Stimulated activated CD4-positive, alpha-beta T cell treated with anti-CD3 and anti-CD28 coated beads, Interleukin-1b, Interleukin-23, amount 100 ng/mL, for 24 hours (primary cell): ENCODE measurements around the gene OR2A12.
"Not testable (repeated sequence)": the region's sequence is repeated elsewhere in the genome, so short reads cannot be mapped to it uniquely, and the experiment has no call there.

Experiments used
- DNase-seq, 4 experiments: peaks; one replicate each; pipeline ENCODE4 v3.0.0-alpha.2; 2020; ENCODE audit warnings: low read depth in 4 of 4, low spot score in 1 of 4

OR2A12 gene, protein sequence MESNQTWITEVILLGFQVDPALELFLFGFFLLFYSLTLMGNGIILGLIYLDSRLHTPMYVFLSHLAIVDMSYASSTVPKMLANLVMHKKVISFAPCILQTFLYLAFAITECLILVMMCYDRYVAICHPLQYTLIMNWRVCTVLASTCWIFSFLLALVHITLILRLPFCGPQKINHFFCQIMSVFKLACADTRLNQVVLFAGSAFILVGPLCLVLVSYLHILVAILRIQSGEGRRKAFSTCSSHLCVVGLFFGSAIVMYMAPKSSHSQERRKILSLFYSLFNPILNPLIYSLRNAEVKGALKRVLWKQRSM

DNA sequence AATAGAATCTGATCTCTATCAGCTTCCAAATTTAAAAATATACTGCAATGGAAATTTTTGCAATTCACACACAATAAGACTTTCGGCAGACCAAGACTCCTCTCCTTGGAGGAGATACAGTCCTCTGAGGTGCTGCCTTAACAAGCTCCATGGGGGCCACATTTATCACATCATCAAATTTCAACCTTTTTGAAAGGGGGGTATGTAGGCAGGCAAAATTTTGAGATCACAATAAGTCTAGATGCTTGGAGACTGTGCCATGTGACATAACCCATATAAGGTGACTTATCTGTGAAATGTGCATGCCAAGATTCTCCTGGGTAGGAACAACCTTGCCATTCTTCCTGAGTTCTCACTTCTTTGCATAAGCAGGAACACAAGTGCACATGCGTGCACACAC is at the start of gene OR2A12:
OR2A12 (plus strand) TSS at position 301 of the 400 bp plus-strand sequence. CDS start 8,830 bp downstream, outside the sequence.
- no peak for DNase-seq

DNA sequence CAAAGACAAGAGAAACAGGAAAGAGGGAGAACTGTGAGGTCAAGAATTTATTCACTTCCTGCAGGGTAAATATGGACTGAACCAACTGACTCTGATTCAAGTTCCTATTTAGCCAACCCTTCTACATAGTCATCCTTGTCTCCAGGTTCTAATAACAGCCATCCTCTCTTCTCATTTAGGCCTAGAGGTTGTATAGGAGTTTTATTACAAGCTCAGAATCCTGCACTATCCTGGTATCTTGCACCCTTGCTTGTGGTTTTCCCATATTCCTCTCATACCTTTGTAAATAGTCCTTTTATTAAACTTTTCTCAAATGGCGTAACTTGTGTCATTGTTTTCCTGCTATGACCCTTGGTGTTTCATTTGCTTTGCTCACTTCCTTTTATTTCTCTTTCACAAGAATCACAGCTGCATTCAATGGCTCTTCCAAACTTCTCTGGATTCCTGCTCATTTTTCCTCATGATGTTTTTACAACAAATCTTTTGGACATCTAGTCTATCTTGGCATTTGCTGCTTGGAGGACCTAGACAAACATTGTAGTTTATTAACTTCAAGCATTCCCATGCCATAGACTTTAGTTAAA is 49.7 kb upstream of the OR2A12 start:
- no peak for DNase-seq

DNA sequence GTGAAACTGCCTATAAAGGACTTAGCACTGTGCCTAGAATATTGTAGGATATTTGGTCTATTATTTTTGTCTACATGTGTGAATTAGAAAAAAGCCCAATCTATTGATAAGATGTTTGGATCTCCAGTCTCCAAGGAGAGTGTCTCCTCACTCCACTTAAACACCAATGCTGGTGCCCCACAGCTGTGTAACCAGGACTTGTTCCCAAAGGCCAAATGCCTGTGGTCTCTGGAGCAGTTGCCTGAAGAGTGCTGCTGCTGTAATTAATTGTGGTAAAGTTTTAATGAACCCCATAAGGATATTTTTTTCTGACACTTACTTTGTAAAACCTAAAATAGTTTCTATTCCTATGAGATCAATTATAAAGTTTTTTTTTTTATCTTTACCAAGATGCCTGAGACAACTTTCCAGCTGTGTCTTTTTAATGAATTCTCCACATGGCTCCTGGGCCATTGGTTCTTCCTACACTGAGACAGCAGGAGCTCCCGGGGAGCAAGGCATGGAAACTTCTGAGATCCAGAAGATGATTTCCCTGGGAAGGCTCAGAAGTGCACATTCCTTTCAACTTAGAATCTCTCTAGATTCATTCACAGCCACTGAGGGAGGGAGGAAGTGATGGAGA is 48.6 kb upstream of the OR2A12 start:
- DNase-seq, result no peak

DNA sequence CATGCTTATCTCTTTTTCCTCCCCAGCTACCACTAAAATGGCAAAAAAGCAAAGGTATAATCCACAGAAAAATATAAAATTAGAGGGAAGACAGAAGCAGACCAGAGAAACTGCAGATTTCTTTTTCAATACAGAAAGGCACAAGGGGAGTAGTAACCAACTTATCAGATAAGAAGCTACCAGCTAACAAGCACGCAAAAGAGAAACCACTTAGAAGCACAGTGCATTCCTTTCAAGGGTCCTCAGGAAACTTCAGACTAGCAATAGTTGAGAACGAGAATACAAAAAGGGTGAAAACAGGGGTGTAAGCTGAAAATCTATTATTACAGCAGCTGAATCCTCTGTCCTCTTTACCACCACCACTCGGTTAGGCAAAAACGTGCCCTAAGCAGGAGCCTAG is 47.2 kb upstream of the OR2A12 start:
- DNase-seq, result no peak

DNA sequence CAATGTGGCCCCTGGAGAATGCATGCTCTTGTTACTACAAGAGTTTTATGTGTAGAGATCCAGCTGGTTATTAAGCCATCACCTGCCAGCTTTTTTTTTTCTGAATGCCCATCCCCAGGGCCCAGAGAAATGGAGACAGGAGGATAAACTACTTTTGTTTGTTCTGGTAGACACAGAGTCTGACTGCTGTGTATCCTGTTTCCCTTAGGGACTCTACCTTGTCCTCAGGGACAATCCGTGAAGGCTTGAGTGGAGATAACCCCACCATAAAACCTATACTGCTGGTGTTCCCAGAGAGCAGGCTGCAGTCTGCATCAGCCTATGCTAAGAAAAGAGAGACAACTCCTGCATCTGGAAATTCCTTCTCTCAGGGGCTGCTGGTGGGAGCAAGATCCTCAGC is 37.4 kb upstream of the OR2A12 start, which contains the start of gene OR2A5:
OR2A5 (plus strand) TSS at position 301 of the 400 bp plus-strand sequence. CDS start 1,454 bp downstream, outside the sequence.
- DNase-seq, result no peak

DNA sequence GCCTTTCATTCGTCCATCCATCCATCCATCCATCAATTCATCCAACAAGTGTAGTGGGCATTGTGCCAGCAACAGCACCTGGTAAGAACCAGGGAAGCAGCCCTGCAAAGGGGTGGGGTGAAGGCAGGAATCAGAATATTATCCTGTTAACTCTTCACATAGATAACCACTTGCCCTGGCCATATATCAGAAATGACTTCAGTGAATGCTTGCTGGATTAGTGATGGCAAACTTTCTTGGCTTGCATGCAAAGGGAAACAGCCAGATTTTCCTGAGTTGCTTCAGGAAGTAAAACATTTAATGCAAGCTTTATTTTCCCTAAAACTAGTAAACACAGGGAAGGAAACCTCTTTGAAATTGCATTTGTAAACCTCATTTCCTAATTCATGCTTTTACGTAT is 36.6 kb upstream of the OR2A12 start:
- DNase-seq, result no peak

DNA sequence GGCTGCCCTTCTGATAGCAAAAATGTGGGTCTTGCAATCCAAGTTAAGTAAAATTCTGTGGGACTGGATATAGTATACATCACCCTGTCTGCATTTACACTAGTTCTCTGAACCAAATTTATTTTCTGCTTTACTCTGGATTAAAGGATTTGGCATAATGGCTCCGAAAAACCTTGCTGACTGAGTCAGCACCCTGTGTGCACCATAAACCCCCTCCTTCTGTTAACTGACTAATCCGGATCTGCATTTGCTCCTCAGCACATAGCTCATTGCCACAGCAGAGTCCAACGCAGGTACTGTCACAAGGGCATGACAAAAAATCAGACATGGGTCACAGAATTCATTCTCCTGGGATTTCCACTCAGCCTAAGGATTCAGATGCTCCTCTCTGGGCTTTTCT is 36.0 kb upstream of the OR2A12 start:
- DNase-seq, result no peak

DNA sequence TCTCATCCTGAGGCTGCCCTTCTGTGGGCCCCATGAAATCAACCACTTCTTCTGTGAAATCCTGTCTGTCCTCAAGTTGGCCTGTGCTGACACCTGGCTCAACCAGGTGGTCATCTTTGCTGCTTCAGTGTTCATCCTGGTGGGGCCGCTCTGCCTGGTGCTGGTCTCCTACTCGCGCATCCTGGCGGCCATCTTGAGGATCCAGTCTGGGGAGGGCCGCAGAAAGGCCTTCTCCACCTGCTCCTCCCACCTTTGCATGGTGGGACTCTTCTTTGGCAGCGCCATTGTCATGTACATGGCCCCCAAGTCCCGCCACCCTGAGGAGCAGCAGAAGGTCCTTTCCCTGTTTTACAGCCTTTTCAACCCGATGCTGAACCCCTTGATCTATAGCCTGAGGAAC is 35.2 kb upstream of the OR2A12 start:
- DNase-seq, result not testable (repeated sequence)

DNA sequence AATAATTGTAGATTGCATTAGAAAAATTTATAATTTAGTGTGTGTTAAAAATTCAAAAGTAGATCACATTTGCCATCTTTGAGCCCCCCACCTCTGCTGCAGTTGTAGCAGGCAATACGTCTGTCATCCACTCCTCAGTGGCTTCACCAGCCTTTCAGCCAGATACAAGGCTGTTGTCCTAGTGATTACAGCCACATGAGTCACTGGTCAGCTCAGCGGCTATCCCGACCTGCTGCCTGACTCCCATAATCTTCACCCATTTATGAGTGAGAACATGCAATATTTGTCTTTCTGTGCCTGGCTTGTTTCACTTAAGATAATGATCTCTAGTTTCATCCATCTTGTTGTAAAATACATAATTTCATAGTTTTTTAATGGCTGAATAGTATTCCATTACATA is 28.1 kb upstream of the OR2A12 start:
- no peak for DNase-seq

DNA sequence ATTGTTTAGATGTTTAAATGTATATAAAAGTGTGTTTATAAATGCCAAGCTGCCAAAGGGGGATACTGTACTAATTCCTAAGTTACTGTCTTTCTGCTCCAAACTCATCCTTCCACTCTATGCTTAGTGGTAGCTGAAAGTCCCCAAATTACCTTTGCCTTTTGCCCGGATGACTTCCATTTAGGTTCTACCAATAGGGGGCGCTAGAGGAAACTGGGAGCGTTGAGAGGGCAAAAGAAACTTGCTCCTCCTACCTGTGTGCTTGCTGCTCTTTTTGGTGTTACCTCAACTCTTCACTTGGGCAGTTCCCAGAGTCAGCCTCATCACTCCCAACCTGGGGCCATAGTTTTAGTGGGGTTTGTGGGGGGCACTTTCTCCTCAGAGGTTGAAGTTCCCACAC is 22.4 kb upstream of the OR2A12 start:
- DNase-seq, result no peak

DNA sequence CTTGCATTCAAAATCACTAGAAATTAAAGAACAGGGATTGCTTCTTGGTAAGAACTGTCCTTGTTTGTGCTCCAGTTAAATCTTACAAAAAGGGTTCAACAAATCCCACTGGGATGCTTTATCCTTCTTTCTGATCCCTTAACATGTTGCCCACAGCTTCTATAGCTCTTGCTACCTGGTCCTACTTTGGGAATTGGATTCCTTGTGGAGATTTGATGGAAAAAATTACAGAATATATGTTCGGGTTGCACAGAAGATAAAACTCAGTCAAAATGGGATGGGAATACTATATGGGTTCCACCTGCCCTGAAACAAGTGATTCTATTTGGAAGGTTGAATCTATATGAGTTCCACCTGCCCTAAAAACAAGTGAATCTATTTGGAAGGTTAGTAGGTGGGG is 16.6 kb upstream of the OR2A12 start, which contains the start of gene OR2A25:
OR2A25 (plus strand) TSS at position 301 of the 400 bp plus-strand sequence. CDS start 4,409 bp downstream, outside the sequence.
- no peak for DNase-seq

DNA sequence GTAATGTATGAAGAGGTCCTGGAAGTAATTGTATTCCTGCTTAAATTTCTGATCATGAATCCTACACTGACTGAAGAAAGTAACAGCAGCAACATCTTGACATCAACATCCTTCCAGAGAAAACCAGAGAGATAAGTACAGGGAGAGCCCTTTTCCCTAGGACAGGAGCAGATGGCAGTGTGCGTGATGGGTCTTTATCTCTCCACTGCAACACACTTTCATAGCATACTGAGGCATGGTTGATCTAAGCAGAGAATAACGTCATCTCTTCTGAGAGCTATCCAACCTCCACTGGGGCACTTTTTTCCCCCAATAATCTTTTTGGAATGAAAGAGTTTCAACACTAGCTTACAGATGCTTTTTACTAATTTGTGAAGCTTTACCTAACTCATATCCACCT is 16.1 kb upstream of the OR2A12 start:
- DNase-seq, result no peak

DNA sequence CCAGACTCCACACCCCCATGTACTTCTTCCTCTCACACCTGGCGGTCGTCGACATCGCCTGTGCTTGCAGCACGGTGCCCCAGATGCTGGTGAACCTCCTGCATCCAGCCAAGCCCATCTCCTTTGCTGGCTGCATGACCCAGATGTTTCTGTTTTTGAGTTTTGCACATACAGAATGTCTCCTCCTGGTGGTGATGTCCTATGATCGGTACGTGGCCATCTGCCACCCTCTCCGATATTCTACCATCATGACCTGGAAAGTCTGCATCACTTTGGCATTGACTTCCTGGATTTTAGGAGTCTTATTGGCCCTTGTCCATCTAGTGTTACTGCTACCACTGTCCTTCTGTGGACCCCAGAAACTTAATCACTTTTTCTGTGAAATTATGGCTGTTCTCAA is 11.7 kb upstream of the OR2A12 start:
- DNase-seq, result no peak

DNA sequence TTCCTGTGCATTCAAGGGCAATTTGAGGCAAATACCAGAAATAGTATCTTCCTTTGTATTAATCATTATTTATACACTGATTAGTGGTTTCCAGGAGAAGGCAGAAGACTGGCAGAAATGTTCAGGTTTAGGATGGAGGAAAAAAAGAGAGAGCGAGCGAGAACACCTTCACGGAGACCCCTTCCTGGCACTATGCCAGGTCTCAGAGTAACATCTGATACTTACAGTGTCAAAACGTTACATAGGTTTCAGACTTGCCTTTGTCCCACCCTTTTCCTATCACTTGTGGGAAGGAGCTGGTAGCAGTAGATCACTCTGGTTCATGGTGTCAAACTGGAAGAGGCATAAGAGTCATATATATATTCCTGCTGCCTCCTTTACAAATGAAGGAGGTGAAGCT is 652 bp downstream of the OR2A12 start:
- no peak for DNase-seq

DNA sequence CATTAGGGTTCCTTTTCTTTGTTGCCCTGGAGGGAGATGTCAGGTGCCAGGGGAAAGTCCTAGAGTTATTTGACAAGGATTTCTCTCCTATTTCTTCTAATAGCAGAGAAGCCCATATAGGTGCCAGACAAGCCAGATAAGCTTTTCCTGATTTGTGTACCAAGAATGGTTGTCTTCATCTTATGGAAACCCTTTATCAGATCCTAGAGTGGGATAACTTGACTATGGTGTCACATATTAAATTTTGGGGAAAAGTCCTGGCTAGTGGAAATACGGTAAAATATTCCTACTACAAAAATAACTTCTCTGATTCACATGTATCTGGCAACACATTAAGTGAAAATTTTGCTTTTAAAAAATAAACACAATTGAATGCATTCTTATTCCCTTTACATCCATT is 1.2 kb downstream of the OR2A12 start:
- no peak for DNase-seq

DNA sequence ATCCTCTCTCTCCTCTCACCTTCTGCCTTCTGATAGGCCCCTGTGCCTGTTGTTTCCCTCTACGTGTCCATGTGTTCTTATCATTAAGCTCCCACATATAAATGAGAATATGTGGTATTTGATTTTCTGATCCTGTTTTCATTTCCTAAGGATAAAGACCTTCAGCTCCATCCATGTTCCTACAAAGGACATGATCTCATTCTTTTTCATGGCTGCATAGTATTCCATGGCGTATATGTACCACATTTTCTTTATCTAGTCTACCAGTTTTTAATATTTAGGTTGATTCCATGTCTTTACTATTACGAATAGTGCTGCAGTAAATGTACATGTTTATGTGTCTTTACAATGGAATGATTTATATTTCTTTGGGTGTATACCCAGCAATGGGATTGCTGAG is 4.6 kb downstream of the OR2A12 start:
- no peak for DNase-seq

DNA sequence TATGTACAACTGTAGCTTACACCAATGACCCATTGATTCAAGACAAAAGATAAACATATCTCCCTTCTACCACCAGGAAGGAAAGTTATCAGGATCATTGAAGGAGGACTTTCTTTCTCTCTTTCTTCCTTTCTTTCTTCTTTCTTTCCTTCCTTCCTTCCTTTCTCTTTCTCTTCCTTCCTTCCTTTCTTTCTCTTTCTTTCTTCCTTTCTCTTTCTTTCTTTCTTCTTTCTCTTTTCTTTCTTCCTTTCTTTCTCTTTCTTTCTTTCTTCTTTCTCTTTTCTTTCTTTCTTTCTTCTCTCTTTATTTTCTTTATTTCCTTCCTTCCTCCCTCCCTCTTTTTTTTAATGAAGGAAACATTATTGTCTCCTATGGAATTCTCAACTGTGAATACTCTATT is 12.7 kb downstream of the OR2A12 start:
- no peak for DNase-seq

DNA sequence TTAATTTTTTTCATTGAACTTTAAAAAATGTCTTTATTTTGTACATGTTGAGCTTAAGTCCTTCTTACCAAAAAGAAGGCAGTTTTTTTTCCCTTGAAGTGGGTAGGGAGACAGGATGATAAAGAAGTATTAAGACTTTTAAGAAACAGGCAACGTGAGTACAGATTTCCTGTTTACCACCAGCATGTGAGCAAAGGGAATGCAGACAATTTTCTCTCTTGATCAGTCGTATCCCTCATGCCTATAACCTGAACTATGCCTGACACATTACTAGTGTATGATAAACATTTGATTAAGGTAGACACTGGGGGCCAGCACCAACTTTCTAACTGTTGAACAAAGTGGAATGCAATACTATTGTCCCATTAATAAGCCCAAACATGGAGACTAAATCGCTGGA is 14.5 kb downstream of the OR2A12 start:
- no peak for DNase-seq

DNA sequence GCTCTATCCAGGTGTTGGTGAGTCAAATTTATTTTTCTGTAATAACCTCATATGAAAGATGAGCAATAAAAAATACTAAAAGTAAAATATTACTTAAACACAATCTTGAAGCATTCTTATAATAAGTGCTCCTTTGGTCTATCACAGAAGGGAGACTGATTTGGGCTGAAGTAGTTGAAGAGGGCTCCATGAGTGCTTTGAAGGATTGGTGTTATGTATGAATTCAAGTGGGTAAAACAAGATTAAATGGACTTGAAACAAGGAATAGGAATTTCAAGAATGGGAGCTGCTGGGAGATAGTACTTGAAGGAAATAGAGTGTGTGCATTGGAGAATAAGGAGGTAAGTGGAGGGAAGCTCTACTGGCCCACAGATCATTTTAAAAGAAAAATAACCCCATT is 16.0 kb downstream of the OR2A12 start:
- DNase-seq, result no peak

DNA sequence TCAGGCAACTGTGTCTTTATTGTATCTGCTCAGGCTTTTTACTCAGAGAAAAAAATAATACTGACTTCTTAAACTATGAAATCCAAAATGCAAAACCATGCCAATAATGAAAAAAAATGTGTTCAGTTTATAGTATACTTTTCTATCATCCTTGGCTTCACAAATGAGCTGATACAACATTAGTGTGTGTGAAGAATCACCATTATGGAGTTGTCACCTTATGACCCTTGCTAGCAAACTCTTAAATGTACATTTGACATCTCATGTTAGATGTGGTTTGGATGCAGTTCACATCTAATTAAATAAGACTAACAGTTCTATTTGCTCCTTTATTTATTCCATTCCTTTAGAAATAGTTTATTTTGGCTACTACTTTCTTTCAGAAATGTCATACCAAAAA is 19.1 kb downstream of the OR2A12 start:
- no peak for DNase-seq

DNA sequence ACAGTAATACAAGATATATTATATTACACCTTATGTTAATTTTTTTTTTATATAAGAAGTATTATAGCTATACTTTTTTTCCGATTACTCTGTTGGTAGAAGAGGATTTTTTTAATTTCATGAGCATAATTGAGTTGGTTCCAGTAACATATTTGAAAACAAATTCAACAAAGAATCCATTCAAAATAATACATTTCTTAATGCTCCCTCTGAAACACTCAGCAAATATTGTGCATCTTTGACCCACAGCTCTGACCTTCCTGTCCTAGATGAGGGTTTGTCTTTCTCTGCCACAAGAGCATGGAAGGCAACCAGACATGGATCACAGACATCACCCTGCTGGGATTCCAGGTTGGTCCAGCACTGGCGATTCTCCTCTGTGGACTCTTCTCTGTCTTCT is 23.2 kb downstream of the OR2A12 start, which contains the start of gene OR2A2:
OR2A2 (plus strand) TSS at position 301 of the 400 bp plus-strand sequence; CDS start at position 301, 0 bp downstream.
- no peak for DNase-seq

DNA sequence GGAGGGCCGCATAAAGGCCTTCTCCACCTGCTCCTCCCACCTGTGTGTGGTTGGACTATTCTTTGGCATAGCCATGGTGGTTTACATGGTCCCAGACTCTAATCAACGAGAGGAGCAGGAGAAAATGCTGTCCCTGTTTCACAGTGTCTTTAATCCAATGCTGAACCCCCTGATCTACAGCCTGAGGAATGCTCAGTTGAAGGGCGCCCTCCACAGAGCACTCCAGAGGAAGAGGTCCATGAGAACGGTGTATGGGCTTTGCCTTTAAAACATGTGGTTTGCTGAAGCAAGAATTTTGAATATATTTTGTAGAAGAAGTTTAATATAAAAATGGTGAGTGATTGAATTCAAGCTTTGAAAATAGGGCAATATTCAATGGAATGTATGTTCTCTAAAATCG is 24.2 kb downstream of the OR2A12 start:
- no peak for DNase-seq
